ENCODE data around the gene MYOD1.
A peak's percentile ranks its signal among the peaks of the same experiment; 100 is the strongest.

The MYOD1 gene

DNA sequence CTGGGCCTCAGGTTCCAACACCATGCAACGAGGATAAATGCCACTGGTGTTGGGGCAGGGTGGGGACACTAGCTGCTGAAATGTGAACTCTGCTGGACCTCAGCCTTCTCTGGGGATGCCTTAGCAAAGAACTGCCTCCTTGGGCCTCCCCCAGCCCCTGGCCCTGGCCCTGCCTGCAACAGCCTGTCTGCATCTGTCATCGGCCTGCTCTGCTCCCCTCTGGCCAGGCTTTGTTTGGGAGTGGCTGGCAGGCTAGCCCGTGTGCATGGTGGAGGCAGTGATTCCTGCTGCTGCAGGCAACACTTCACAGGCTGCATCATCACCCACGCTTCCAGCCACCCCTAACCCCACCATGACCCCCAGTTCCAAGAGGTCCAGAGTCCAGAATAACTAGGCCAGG lies 11.5 kb upstream of the MYOD1 start:
- no peak for DNase-seq (ENCODE audit: low read depth)
- Histone ChIP-seq H3K4me3 (ENCODE audit: low read length) (no peak overlapping the region), H3K27me3 (replicated peaks; ENCODE audit: control insufficient read depth, insufficient read depth, low read length) (peaks cover 50% of the 10 kb centered on the region), H3K4me1 (ENCODE audit: control insufficient read depth, insufficient read depth, low read length) (no peaks in the 10 kb centered on the region), H3K36me3 (ENCODE audit: control insufficient read depth, insufficient read depth, low read length, severe bottlenecking) (no peaks in the 10 kb centered on the region), H3K9ac (ENCODE audit: low read length) (no peak overlapping the region), H3K9me3 (ENCODE audit: control insufficient read depth, low read length) (no peaks in the 10 kb centered on the region)

- Histone ChIP-seq H3K9ac (ENCODE audit: low read length) (no peak overlapping the region), H3K27me3 (replicated peaks; ENCODE audit: control insufficient read depth, insufficient read depth, low read length) (peaks cover 64% of the 10 kb centered on the region), H3K9me3 (ENCODE audit: control insufficient read depth, low read length) (no peaks in the 10 kb centered on the region), H3K4me3 (ENCODE audit: low read length) (no peak overlapping the region), H3K4me1 (ENCODE audit: control insufficient read depth, insufficient read depth, low read length) (no peaks in the 10 kb centered on the region), H3K36me3 (ENCODE audit: control insufficient read depth, insufficient read depth, low read length, severe bottlenecking) (no peaks in the 10 kb centered on the region)
- DNase-seq (ENCODE audit: low read depth), result no peak
These were observed 7.5 kb upstream of the MYOD1 start for GRCh38 chr11:17711836-17712235.

DNA sequence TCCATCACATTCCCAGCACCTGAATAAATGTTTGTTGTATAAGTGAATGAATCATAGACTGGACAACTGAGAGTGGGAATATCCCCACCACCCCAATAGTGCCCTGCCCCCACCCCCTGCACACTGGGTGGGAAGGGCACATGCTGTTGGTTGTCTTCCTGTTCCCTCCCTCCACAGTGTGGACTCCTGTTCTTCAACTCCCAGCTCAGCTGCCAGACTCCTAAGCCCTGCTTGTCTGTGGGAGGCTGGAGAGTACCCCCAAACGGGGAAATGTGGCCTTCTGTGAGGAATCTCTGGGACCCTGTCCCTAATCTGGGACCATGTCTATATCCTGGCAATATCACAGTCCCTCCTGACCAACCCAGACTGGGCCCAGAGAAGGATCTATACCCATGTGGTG lies 5.5 kb upstream of the MYOD1 start:
- H3K36me3 ChIP-seq (ENCODE audit: control insufficient read depth, insufficient read depth, low read length, severe bottlenecking), result no peaks in the 10 kb centered on the region
- H3K27me3 ChIP-seq (replicated peaks; ENCODE audit: control insufficient read depth, insufficient read depth, low read length), result peaks cover 79% of the 10 kb centered on the region
- no peak for DNase-seq (ENCODE audit: low read depth)
- H3K4me1 ChIP-seq (ENCODE audit: control insufficient read depth, insufficient read depth, low read length), result no peaks in the 10 kb centered on the region
- no peaks in the 10 kb centered on the region for H3K9me3 ChIP-seq (ENCODE audit: control insufficient read depth, low read length)
- no peak overlapping the region for H3K4me3 ChIP-seq (ENCODE audit: low read length)
- no peak overlapping the region for H3K9ac ChIP-seq (ENCODE audit: low read length)

DNA sequence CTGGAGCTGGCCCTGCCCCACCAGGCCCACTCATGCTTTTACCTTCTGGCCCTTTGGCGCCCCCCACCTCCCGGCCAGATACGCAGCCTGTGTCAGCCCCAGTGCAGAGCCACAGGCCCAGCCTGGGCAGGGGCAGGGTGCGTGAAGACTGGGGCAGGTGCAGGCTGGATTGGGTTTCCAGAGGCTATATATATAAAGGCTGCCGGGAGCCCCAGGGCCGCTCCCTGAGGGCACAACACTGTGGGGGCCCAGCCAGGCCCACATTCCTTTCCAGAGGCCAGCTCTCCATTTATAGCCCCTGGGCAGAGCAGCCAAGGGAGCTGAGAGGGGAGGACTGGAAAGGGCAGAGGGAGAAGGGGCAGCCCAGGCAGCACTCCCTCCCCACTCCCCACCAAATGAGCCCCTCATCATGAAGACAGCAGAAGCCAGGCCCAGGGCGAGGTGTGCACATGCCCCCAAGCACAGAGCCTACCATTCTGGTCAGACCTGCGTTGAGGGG lies 5.0 kb upstream of the MYOD1 start:
- H3K4me1 ChIP-seq (ENCODE audit: control insufficient read depth, insufficient read depth, low read length), result no peaks in the 10 kb centered on the region
- no peak for DNase-seq (ENCODE audit: low read depth)
- H3K27me3 ChIP-seq (replicated peaks; ENCODE audit: control insufficient read depth, insufficient read depth, low read length), result peaks cover 79% of the 10 kb centered on the region
- no peak overlapping the region for H3K9ac ChIP-seq (ENCODE audit: low read length)
- no peak overlapping the region for H3K4me3 ChIP-seq (ENCODE audit: low read length)
- no peaks in the 10 kb centered on the region for H3K36me3 ChIP-seq (ENCODE audit: control insufficient read depth, insufficient read depth, low read length, severe bottlenecking)
- H3K9me3 ChIP-seq (ENCODE audit: control insufficient read depth, low read length), result no peaks in the 10 kb centered on the region

- no peaks in the 10 kb centered on the region for H3K9me3 ChIP-seq (ENCODE audit: control insufficient read depth, low read length)
These were observed 4.5 kb upstream of the MYOD1 start for GRCh38 chr11:17714870-17715269.

DNA sequence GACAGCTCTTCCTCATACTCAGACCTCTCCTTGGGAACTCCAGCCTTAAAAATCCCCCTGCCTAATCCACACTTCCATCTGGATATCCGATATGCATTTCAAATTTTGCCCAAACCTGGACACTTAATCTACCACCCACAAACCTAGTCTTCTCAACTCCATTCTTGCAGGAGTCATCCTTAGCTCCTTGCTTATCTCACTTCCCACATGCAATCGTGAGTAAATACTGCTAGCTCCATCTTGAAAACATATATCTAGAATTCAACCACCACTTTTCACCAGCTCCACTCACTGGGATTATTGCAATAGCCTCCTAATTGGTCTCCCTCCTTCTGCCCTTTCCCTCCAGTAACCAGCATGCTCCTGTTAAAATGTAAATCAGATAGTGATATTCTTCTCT lies 2.6 kb upstream of the MYOD1 start:
- Histone ChIP-seq H3K9ac (ENCODE audit: low read length) (no peak overlapping the region), H3K4me3 (ENCODE audit: low read length) (no peak overlapping the region), H3K9me3 (ENCODE audit: control insufficient read depth, low read length) (no peaks in the 10 kb centered on the region), H3K36me3 (ENCODE audit: control insufficient read depth, insufficient read depth, low read length, severe bottlenecking) (no peaks in the 10 kb centered on the region), H3K4me1 (ENCODE audit: control insufficient read depth, insufficient read depth, low read length) (no peaks in the 10 kb centered on the region), H3K27me3 (replicated peaks; ENCODE audit: control insufficient read depth, insufficient read depth, low read length) (peaks cover 78% of the 10 kb centered on the region)
- no peak for DNase-seq (ENCODE audit: low read depth)

More at GRCh38 chr11:17714870-17715269, 4.5 kb upstream of the MYOD1 start:
- DNase-seq (ENCODE audit: low read depth), result no peak
- no peaks in the 10 kb centered on the region for H3K36me3 ChIP-seq (ENCODE audit: control insufficient read depth, insufficient read depth, low read length, severe bottlenecking)
- H3K27me3 ChIP-seq (replicated peaks; ENCODE audit: control insufficient read depth, insufficient read depth, low read length), result peaks cover 75% of the 10 kb centered on the region
- no peak overlapping the region for H3K4me3 ChIP-seq (ENCODE audit: low read length)
- no peak overlapping the region for H3K9ac ChIP-seq (ENCODE audit: low read length)
- no peaks in the 10 kb centered on the region for H3K4me1 ChIP-seq (ENCODE audit: control insufficient read depth, insufficient read depth, low read length)

DNA sequence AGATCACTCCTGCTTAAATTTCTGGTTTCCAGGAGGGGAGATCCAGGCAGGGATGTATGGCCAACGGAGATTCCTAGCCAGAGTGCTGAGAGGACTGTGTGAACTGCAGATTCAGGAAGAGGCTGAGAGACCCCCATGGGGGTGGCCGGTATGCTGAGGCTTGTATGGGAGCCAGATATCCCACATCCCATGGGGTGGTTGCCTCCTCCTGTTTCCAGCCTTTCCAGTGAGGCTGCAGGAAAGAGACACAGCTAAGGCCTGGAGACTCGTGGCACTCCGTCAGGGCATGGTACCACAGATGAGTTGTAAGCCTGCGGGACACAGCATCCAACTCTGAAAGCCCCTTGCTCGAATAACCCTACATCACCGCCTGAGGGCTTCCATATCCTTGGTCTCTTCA lies 1.4 kb upstream of the MYOD1 start:
- no peaks in the 10 kb centered on the region for H3K4me1 ChIP-seq (ENCODE audit: control insufficient read depth, insufficient read depth, low read length)
- no peak for DNase-seq (ENCODE audit: low read depth)
- no peak overlapping the region for H3K4me3 ChIP-seq (ENCODE audit: low read length)
- no peak overlapping the region for H3K9ac ChIP-seq (ENCODE audit: low read length)
- no peaks in the 10 kb centered on the region for H3K9me3 ChIP-seq (ENCODE audit: control insufficient read depth, low read length)
- H3K36me3 ChIP-seq (ENCODE audit: control insufficient read depth, insufficient read depth, low read length, severe bottlenecking), result no peaks in the 10 kb centered on the region
- peaks cover 78% of the 10 kb centered on the region for H3K27me3 ChIP-seq (replicated peaks; ENCODE audit: control insufficient read depth, insufficient read depth, low read length)

GRCh38 chr11:17718510-17718962 lies 835 bp upstream of the MYOD1 start:
- Histone ChIP-seq H3K27me3 (replicated peaks; ENCODE audit: control insufficient read depth, insufficient read depth, low read length) (peaks cover 83% of the 10 kb centered on the region), H3K4me3 (ENCODE audit: low read length) (no peak overlapping the region), H3K36me3 (ENCODE audit: control insufficient read depth, insufficient read depth, low read length, severe bottlenecking) (no peaks in the 10 kb centered on the region), H3K4me1 (ENCODE audit: control insufficient read depth, insufficient read depth, low read length) (no peaks in the 10 kb centered on the region), H3K9ac (ENCODE audit: low read length) (no peak overlapping the region), H3K9me3 (ENCODE audit: control insufficient read depth, low read length) (no peaks in the 10 kb centered on the region)
- DNase-seq (ENCODE audit: low read depth), result no peak

DNA sequence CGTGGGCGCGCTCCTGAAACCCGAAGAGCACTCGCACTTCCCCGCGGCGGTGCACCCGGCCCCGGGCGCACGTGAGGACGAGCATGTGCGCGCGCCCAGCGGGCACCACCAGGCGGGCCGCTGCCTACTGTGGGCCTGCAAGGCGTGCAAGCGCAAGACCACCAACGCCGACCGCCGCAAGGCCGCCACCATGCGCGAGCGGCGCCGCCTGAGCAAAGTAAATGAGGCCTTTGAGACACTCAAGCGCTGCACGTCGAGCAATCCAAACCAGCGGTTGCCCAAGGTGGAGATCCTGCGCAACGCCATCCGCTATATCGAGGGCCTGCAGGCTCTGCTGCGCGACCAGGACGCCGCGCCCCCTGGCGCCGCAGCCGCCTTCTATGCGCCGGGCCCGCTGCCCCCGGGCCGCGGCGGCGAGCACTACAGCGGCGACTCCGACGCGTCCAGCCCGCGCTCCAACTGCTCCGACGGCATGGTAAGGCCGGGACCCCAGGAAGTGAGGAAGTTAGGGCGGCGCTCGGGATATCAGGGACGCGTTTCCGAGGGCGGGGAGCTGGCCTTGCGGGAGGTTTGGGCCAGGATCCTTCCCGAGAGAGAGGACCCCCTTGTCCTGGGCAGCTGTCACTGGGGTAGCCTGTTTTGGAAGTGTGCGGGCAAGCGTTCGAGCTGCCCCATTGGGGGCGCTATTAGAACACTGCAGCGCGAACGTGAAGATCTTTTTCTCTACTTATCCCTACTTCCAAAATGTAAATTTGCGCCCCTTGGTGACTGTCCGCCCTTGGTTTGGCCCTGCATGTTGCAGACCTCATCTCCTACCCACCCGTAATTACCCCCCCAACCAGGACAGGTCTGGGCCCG lies 796 bp downstream of the MYOD1 start:
- Histone ChIP-seq H3K9me3 (ENCODE audit: control insufficient read depth, low read length) (no peaks in the 10 kb centered on the region), H3K4me3 (ENCODE audit: low read length) (no peak overlapping the region), H3K9ac (ENCODE audit: low read length) (no peak overlapping the region), H3K36me3 (ENCODE audit: control insufficient read depth, insufficient read depth, low read length, severe bottlenecking) (no peaks in the 10 kb centered on the region), H3K4me1 (ENCODE audit: control insufficient read depth, insufficient read depth, low read length) (no peaks in the 10 kb centered on the region), H3K27me3 (replicated peaks; ENCODE audit: control insufficient read depth, insufficient read depth, low read length) (peaks cover 87% of the 10 kb centered on the region)
- peak; percentile 18 for DNase-seq (ENCODE audit: low read depth)

DNA sequence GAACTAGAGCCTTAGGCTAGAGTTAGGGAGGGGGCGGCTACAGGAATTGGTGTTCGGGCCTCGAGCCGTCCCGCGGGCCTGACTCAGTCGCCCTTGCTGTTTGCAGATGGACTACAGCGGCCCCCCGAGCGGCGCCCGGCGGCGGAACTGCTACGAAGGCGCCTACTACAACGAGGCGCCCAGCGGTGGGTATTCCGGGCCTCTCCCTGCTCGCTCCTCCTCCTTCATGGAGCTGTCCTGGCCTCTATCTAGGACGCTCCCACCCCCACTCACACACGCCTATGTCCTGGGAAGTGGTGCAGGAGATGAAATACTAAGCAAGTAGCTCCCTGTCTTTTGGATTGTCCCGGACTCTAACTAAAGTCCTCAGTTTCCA lies 1.4 kb downstream of the MYOD1 start:
- Histone ChIP-seq H3K4me1 (ENCODE audit: control insufficient read depth, insufficient read depth, low read length) (no peaks in the 10 kb centered on the region), H3K9me3 (ENCODE audit: control insufficient read depth, low read length) (no peaks in the 10 kb centered on the region), H3K9ac (ENCODE audit: low read length) (no peak overlapping the region), H3K36me3 (ENCODE audit: control insufficient read depth, insufficient read depth, low read length, severe bottlenecking) (no peaks in the 10 kb centered on the region), H3K27me3 (replicated peaks; ENCODE audit: control insufficient read depth, insufficient read depth, low read length) (peaks cover 88% of the 10 kb centered on the region), H3K4me3 (ENCODE audit: low read length) (no peak overlapping the region)
- no peak for DNase-seq (ENCODE audit: low read depth)

DNA sequence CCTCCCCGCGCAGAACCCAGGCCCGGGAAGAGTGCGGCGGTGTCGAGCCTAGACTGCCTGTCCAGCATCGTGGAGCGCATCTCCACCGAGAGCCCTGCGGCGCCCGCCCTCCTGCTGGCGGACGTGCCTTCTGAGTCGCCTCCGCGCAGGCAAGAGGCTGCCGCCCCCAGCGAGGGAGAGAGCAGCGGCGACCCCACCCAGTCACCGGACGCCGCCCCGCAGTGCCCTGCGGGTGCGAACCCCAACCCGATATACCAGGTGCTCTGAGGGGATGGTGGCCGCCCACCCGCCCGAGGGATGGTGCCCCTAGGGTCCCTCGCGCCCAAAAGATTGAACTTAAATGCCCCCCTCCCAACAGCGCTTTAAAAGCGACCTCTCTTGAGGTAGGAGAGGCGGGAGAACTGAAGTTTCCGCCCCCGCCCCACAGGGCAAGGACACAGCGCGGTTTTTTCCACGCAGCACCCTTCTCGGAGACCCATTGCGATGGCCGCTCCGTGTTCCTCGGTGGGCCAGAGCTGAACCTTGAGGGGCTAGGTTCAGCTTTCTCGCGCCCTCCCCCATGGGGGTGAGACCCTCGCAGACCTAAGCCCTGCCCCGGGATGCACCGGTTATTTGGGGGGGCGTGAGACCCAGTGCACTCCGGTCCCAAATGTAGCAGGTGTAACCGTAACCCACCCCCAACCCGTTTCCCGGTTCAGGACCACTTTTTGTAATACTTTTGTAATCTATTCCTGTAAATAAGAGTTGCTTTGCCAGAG lies 2.0 kb downstream of the MYOD1 start:
- Histone ChIP-seq H3K36me3 (ENCODE audit: control insufficient read depth, insufficient read depth, low read length, severe bottlenecking) (no peaks in the 10 kb centered on the region), H3K4me3 (ENCODE audit: low read length) (no peak overlapping the region), H3K27me3 (replicated peaks; ENCODE audit: control insufficient read depth, insufficient read depth, low read length) (peaks cover 88% of the 10 kb centered on the region), H3K9me3 (ENCODE audit: control insufficient read depth, low read length) (no peaks in the 10 kb centered on the region), H3K4me1 (ENCODE audit: control insufficient read depth, insufficient read depth, low read length) (no peaks in the 10 kb centered on the region), H3K9ac (ENCODE audit: low read length) (no peak overlapping the region)
- DNase-seq (ENCODE audit: low read depth), result peak; percentile 18

All from adipocyte (in vitro differentiated cells).